ENCODE results near the gene SLC2A11.

SLC2A11 gene

GRCh38 chr22:23857606-23858483 lies at the start of gene SLC2A11:
TSS of gene SLC2A11 (plus strand) at chr22:23857875. CDS start at chr22:23858000, 125 bp downstream.
- H3K4me1 ChIP-seq (ENCODE audit: control insufficient read depth in 1 of 2, insufficient read depth in 1 of 2, low read depth in 1 of 2, low read length in 1 of 2): peaks cover 22 to 26% of the 10 kb centered on the region in 2 experiments
- H3K36me3 ChIP-seq: no peaks in the 10 kb centered on the region
- TF ChIP-seq CTCF (IDR thresholded peaks at IDR 0.05): peak; percentile 68
- peaks cover 14% of the 10 kb centered on the region for H3K27me3 ChIP-seq
- H3K9me3 ChIP-seq: no peaks in the 10 kb centered on the region
- H3K27ac ChIP-seq: peak within 1 kb of the TSS; percentile 77
- peak within 1 kb of the TSS; percentile 72 to 80 for H3K4me3 ChIP-seq (ENCODE audit: low read depth in 1 of 2, low read length in 1 of 2)

GRCh38 chr22:23812378-23812777 lies 45.3 kb upstream of the SLC2A11 start:
- Histone ChIP-seq H3K4me1 (ENCODE audit: control insufficient read depth in 1 of 2, insufficient read depth in 1 of 2, low read depth in 1 of 2, low read length in 1 of 2) (no peaks in the 10 kb centered on the region), H3K4me3 (ENCODE audit: low read depth in 1 of 2, low read length in 1 of 2) (no peak overlapping the region), H3K27ac (no peak overlapping the region), H3K9me3 (no peaks in the 10 kb centered on the region), H3K27me3 (no peaks in the 10 kb centered on the region), H3K36me3 (peaks cover 33% of the 10 kb centered on the region)
- TF ChIP-seq CTCF (IDR thresholded peaks at IDR 0.05): no peak

- Histone ChIP-seq H3K27me3 (no peaks in the 10 kb centered on the region), H3K4me1 (ENCODE audit: control insufficient read depth in 1 of 2, insufficient read depth in 1 of 2, low read depth in 1 of 2, low read length in 1 of 2) (peaks cover 4 to 8% of the 10 kb centered on the region in 2 experiments)
Observed at GRCh38 chr22:23815541-23816155, 42.0 kb upstream of the SLC2A11 start.

GRCh38 chr22:23816156-23816976 lies 41.3 kb upstream of the SLC2A11 start:
- Histone ChIP-seq H3K27me3 (no peaks in the 10 kb centered on the region), H3K27ac (no peak overlapping the region), H3K4me1 (ENCODE audit: control insufficient read depth in 1 of 2, insufficient read depth in 1 of 2, low read depth in 1 of 2, low read length in 1 of 2) (peaks cover 4 to 8% of the 10 kb centered on the region in 2 experiments), H3K36me3 (peaks cover 57% of the 10 kb centered on the region), H3K4me3 (ENCODE audit: low read depth in 1 of 2, low read length in 1 of 2) (no peak overlapping the region), H3K9me3 (no peaks in the 10 kb centered on the region)
- no peak for TF ChIP-seq CTCF (IDR thresholded peaks at IDR 0.05)

More at GRCh38 chr22:23815541-23816155, 42.0 kb upstream of the SLC2A11 start:
- no peak overlapping the region for H3K27ac ChIP-seq
- peaks cover 57% of the 10 kb centered on the region for H3K36me3 ChIP-seq
- H3K4me3 ChIP-seq (ENCODE audit: low read depth in 1 of 2, low read length in 1 of 2): no peak overlapping the region
- TF ChIP-seq CTCF (IDR thresholded peaks at IDR 0.05): no peak
- no peaks in the 10 kb centered on the region for H3K9me3 ChIP-seq

- Histone ChIP-seq H3K4me3 (ENCODE audit: low read depth in 1 of 2, low read length in 1 of 2) (no peak overlapping the region), H3K9me3 (no peaks in the 10 kb centered on the region), H3K4me1 (ENCODE audit: control insufficient read depth in 1 of 2, insufficient read depth in 1 of 2, low read depth in 1 of 2, low read length in 1 of 2) (peaks cover 4 to 8% of the 10 kb centered on the region in 2 experiments), H3K27ac (no peak overlapping the region), H3K27me3 (no peaks in the 10 kb centered on the region), H3K36me3 (peaks cover 60% of the 10 kb centered on the region)
- no peak for TF ChIP-seq CTCF (IDR thresholded peaks at IDR 0.05)
Observed at GRCh38 chr22:23817146-23817545, 40.5 kb upstream of the SLC2A11 start.
